Measurements from ENCODE around the gene ITGB3BP.
A peak's percentile ranks its signal among the peaks of the same experiment; 100 is the strongest.
"Not testable (repeated sequence)": the region's sequence is repeated elsewhere in the genome, so short reads cannot be mapped to it uniquely, and the experiment has no call there.

Gene ITGB3BP, protein sequence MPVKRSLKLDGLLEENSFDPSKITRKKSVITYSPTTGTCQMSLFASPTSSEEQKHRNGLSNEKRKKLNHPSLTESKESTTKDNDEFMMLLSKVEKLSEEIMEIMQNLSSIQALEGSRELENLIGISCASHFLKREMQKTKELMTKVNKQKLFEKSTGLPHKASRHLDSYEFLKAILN

DNA sequence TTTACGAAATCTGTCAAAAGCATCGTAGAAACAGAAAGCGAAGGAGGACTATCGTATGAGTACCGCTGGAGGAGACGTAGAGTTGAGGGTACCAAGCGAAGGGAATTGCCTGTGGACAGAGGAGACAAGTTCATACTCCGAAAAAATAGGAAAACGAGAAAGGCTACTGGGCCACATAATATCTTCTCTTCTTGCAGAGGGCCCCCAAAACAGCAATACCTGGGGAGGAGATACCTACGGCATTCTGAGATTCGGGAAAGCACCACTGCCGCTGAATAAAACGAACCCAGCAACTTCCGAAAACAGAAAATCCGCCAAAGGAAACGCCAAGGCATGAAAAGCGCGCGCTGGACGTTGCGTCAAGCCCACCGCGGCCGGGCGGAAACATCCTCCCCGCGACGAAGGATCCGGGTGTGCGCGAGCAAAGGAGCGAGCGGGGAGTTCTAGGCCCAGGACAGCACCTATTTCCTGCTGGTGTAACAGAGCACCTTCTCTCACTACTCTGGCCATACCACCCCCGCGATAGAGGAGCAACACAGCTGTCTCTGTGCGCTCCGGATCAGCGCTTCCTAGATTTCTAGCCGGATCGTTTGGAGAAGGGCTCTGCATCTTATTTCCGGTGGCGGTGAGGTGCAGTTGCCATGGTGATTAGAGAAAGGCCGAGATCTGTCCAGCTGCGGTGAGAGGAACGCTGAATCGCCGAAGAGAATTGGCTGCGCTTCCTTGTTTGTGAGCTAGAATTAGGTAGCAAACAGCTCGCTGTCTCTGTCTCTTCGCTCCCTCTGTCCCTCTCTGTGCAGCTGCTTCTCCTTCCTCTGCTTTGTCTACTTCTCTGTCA lies at the start of gene ITGB3BP, which contains the start of gene EFCAB7:
TSS of gene ITGB3BP (minus strand) at position 335 of the 838 bp plus-strand sequence. CDS start at position 243, 92 bp downstream.
TSS of gene EFCAB7 (plus strand) at position 635 of the 838 bp plus-strand sequence. CDS start 2,048 bp downstream, outside the sequence.
- peak; percentile 97 for DNase-seq (ENCODE audit: low read depth)
- peak within 1 kb of the TSS; percentile 83 for H3K4me3 ChIP-seq (ENCODE audit: low read depth, low read length)
- TF ChIP-seq, protein P1, sequence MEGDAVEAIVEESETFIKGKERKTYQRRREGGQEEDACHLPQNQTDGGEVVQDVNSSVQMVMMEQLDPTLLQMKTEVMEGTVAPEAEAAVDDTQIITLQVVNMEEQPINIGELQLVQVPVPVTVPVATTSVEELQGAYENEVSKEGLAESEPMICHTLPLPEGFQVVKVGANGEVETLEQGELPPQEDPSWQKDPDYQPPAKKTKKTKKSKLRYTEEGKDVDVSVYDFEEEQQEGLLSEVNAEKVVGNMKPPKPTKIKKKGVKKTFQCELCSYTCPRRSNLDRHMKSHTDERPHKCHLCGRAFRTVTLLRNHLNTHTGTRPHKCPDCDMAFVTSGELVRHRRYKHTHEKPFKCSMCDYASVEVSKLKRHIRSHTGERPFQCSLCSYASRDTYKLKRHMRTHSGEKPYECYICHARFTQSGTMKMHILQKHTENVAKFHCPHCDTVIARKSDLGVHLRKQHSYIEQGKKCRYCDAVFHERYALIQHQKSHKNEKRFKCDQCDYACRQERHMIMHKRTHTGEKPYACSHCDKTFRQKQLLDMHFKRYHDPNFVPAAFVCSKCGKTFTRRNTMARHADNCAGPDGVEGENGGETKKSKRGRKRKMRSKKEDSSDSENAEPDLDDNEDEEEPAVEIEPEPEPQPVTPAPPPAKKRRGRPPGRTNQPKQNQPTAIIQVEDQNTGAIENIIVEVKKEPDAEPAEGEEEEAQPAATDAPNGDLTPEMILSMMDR (conservative IDR thresholded peaks at IDR 0.05; ENCODE audit: low read depth, low read length) = no peak

DNA sequence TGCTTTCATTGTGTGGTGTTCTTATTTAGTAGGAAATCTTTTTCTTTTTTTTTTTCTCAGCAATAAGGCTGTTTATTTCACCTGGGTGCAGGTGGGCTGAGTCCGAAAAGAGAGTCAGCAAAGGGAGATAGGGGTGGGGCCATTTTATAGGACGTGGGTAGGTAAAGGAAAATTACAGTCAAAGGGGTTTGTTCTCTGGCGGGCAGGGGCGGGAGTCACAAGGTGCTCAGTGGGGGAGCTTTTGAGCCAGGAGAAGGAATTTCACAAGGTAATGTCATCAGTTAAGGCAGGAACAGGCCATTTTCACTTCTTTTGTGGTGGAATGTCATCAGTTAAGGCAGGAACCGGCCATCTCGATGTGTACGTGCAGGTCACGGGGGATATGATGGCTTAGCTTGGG lies 49.7 kb upstream of the ITGB3BP start:
- H3K4me3 ChIP-seq (ENCODE audit: low read depth, low read length); DNase-seq (ENCODE audit: low read depth): not testable (repeated sequence)

DNA sequence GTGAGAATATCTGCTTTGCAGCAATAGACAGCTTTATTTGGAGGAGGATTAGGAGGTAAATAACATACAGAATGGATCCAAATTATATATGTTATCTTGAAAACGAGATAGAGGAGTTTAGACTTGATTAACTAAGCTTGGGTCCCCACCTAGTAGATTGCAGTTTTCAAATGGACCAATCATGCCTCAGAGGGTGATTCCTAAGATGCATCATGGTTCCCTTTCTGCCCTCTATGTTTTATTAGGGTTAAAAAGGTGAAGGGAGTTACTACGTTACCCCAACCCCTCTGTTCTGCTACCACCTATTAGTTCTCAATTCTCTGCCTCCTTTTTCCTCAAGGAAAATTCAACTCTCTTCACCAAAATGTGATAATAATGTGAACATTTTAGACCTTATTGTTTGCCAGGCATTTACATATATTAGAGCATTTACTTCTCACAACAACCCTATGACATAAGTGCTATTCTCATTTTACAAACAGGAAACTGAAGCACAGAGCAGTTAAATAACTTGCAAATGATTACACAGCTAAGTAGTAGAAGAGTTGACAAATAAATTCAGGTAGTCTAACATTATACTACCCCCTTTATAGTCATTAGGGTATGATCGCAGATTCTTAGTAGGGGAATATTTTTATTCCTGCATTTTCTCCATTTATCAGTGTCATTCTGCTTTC lies 46.8 kb upstream of the ITGB3BP start:
- no peak overlapping the region for H3K4me3 ChIP-seq (ENCODE audit: low read depth, low read length)
- TF ChIP-seq, protein P1 (conservative IDR thresholded peaks at IDR 0.05; ENCODE audit: low read depth, low read length) = no peak
- DNase-seq (ENCODE audit: low read depth) = no peak

DNA sequence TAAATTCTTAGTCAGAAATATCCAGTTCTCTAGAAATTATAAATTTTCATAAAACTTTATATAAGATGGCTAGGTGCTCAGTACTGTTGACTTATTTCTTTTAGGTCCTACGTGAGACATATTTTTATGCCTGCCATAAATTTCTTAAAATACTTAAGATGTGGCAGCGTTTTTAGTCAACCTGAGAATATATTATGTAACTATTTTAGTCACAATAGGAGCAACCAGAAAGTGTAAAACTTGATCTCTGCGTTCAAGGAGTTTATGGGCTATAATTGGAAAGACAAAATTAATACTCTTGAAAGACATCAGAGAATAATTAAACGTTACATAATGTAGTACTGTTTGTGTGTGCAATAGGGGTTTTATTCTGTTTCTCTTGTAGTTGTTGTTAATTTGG lies 46.0 kb upstream of the ITGB3BP start:
- DNase-seq (ENCODE audit: low read depth) = no peak
- TF ChIP-seq, protein P1 (conservative IDR thresholded peaks at IDR 0.05; ENCODE audit: low read depth, low read length) = no peak

DNA sequence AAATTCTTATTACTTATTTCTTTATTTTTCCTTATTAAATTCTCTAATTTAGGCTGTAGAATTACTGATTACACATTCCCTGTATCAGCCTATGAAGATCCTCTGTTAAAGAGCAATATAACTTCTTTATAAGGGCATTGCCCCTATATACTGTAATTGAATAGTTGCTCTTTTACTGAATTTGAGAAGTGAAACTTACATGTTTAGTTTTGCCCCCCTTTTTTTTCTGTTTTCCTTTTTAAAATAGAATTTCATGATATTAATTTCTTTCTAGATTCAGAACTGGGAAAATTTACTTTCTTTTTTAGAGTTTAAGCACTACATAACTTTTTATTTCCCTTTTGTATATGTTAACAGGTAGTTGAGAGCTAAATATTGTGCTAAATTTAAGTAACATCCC lies 40.7 kb upstream of the ITGB3BP start:
- no peak overlapping the region for H3K4me3 ChIP-seq (ENCODE audit: low read depth, low read length)
- DNase-seq (ENCODE audit: low read depth) = no peak
- TF ChIP-seq, protein P1 (conservative IDR thresholded peaks at IDR 0.05; ENCODE audit: low read depth, low read length) = no peak

More for the DNA sequence above, 46.0 kb upstream of the ITGB3BP start:
- H3K4me3 ChIP-seq (ENCODE audit: low read depth, low read length) = no peak overlapping the region

DNA sequence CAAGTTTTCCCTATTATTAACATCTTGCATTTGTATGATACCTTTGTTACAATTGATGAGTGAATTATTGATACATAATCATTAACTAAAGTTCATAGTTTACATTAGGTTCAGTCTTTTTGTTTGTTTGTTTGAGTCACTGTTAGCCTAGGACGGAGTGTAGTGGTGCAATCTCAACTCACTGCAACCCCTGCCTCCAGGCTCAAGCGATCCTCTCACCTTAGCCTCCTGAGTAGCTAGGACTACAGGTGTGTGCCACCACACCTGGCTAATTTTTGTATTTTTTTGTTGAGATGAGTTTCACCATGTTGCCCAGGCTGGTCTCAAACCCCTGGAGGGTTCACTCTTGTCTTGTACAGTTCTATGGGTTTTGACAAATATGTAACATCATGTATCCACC lies 36.3 kb upstream of the ITGB3BP start:
- no peak for DNase-seq (ENCODE audit: low read depth)
- TF ChIP-seq, protein P1 (conservative IDR thresholded peaks at IDR 0.05; ENCODE audit: low read depth, low read length) = no peak
- no peak overlapping the region for H3K4me3 ChIP-seq (ENCODE audit: low read depth, low read length)

DNA sequence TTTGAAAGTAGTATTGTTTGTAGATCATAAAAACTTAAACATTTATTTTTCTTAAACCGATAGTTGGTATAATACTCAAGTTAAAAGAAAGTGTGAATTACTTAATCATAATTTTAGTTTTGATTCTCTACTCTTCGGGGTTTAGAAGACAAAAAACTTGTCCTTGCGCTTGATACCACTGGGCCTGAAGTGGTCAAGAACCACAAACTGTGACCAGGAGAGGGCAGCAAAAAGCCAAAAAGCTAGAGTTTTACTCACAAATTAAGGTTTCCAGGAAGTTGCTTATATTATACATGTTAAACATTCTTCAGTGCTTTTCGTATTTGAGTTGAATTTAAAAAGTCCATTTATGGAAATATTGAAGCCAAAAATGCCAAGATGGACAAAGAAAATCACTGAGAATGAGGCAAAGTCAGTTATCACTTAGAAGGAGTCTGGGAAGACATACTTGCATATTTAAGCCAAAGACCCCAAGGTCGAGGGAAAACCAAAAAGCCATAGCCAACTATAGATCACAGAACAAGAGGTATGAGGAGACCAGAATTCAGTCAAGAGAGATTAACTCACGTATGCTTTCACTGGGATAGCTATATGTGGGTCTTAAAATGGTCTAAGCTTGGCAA lies 34.5 kb upstream of the ITGB3BP start:
- TF ChIP-seq, protein P1 (conservative IDR thresholded peaks at IDR 0.05; ENCODE audit: low read depth, low read length) = peak; percentile 84
- peak; percentile 75 for DNase-seq (ENCODE audit: low read depth)
- H3K4me3 ChIP-seq (ENCODE audit: low read depth, low read length) = no peak overlapping the region

Data from choroid plexus epithelial cell (primary cell).